Kidney epithelial cell (primary cell): ENCODE data around the gene SKIDA1. TPM values are rescaled to one million over a fixed set of nuclear protein-coding genes. Genes with fewer than 3 reads are reported as not detected.

ENCODE experiments used
- DNase-seq: peaks from one replicate; pipeline ENCODE4 v3.0.0-alpha.2; 2010; ENCODE audit warnings: low read depth
- H3K27me3 ChIP-seq: 2 replicates; pipeline ENCODE4 v1.6.0; 2011; ENCODE audit warnings: low read length; ENCODE audit not compliant: control insufficient read depth, insufficient read depth
- H3K36me3 ChIP-seq: 2 replicates; pipeline ENCODE4 v1.5.1; 2011; ENCODE audit warnings: low read length; ENCODE audit not compliant: control insufficient read depth, insufficient read depth
- H3K4me3 ChIP-seq: 2 replicates; pipeline ENCODE4 v1.5.1; 2011; ENCODE audit warnings: low read depth, mild to moderate bottlenecking, control low read depth, low read length
- CTCF ChIP-seq: IDR thresholded peaks from 2 replicates; pipeline ENCODE4 v1.5.1; 2011; ENCODE audit warnings: mild to moderate bottlenecking, moderate library complexity, low read length, control low read depth, inconsistent platforms; ENCODE audit not compliant: insufficient read depth, poor library complexity, severe bottlenecking
- total RNA-seq: library from RNA; depleted of rRNA; stranded (reverse); fragments of >200 nt; gene quantifications from 2 replicates; pipeline ENCODE4 v1.2.3, GENCODE V29; 2015

Gene SKIDA1
- total RNA-seq, 1 donor from 2014 or later = 1.5 TPM

- Histone ChIP-seq H3K27me3 (peaks cover 4% of the 10 kb centered on the region), H3K4me3 (no peak overlapping the region), H3K36me3 (no peaks in the 10 kb centered on the region)
- no peak for DNase-seq
- no peak for TF ChIP-seq CTCF
Measured at GRCh38 chr10:21505711-21506278, 19.7 kb downstream of the SKIDA1 start.

GRCh38 chr10:21503542-21503941, 21.9 kb downstream of the SKIDA1 start:
- DNase-seq = no peak
- H3K36me3 ChIP-seq = no peaks in the 10 kb centered on the region

GRCh38 chr10:21502348-21502740, 23.1 kb downstream of the SKIDA1 start:
- TF ChIP-seq CTCF = no peak

More at GRCh38 chr10:21503542-21503941, 21.9 kb downstream of the SKIDA1 start:
- no peak overlapping the region for H3K4me3 ChIP-seq
- peaks cover 14% of the 10 kb centered on the region for H3K27me3 ChIP-seq
- TF ChIP-seq CTCF = no peak

GRCh38 chr10:21501731-21502347, 23.6 kb downstream of the SKIDA1 start:
- TF ChIP-seq CTCF = no peak
- DNase-seq = no peak
- no peaks in the 10 kb centered on the region for H3K36me3 ChIP-seq
- peaks cover 14% of the 10 kb centered on the region for H3K27me3 ChIP-seq
- H3K4me3 ChIP-seq = no peak overlapping the region

More at GRCh38 chr10:21502348-21502740, 23.1 kb downstream of the SKIDA1 start:
- peaks cover 14% of the 10 kb centered on the region for H3K27me3 ChIP-seq
- no peak overlapping the region for H3K4me3 ChIP-seq
- DNase-seq = no peak
- H3K36me3 ChIP-seq = no peaks in the 10 kb centered on the region

GRCh38 chr10:21501091-21501490, 24.4 kb downstream of the SKIDA1 start:
- TF ChIP-seq CTCF = no peak
- DNase-seq = no peak
- Histone ChIP-seq H3K36me3 (no peaks in the 10 kb centered on the region), H3K27me3 (peaks cover 14% of the 10 kb centered on the region), H3K4me3 (no peak overlapping the region)

- DNase-seq = no peak
- TF ChIP-seq CTCF = no peak
- Histone ChIP-seq H3K27me3 (peaks cover 14% of the 10 kb centered on the region), H3K36me3 (no peaks in the 10 kb centered on the region), H3K4me3 (no peak overlapping the region)
Measured at GRCh38 chr10:21500578-21500910, 24.9 kb downstream of the SKIDA1 start.
